ENCODE measurements around the gene TESMIN. TPM values are rescaled to one million over a fixed set of nuclear protein-coding genes. Genes with fewer than 3 reads are reported as not detected.
A peak's percentile ranks its signal among the peaks of the same experiment; 100 is the strongest.

Gene TESMIN
- total and polyA plus RNA-seq, 2 donors: 2.0 to 4.6 TPM

GRCh38 chr11:68690671-68691401 is 60.5 kb downstream of the TESMIN start:
- Histone ChIP-seq H3K27ac (ENCODE audit: low read depth in 1 of 2, low read length in 1 of 2) (no peak overlapping the region), H3K9me3 (ENCODE audit: control insufficient read depth in 2 of 2, insufficient read depth in 1 of 2, low read length in 1 of 2) (peaks cover 0 to 3% of the 10 kb centered on the region in 2 donors), H3K4me3 (ENCODE audit: low read length in 2 of 2) (no peak overlapping the region), H3K27me3 (ENCODE audit: control insufficient read depth in 2 of 2, insufficient read depth in 1 of 2, low read length in 1 of 2) (peaks cover 16 to 51% of the 10 kb centered on the region in 2 donors), H3K36me3 (ENCODE audit: control insufficient read depth in 2 of 2, insufficient read depth in 2 of 2, low read length in 1 of 2) (no peaks in the 10 kb centered on the region), H3K4me1 (ENCODE audit: control insufficient read depth in 2 of 2, insufficient read depth in 2 of 2, low read length in 2 of 2) (peaks cover 0 to 8% of the 10 kb centered on the region in 2 donors)
- DNase-seq (ENCODE audit: low read depth in 6 of 9, low spot score in 9 of 9): peak in 4 of 9 donors; percentile 14 to 54 (median 16)
- WGBS: 27% methylated on average over 16 of the region's 16 CpGs

GRCh38 chr11:68689737-68690625 is 61.3 kb downstream of the TESMIN start:
- Histone ChIP-seq H3K36me3 (ENCODE audit: control insufficient read depth in 2 of 2, insufficient read depth in 2 of 2, low read length in 1 of 2) (no peaks in the 10 kb centered on the region), H3K27ac (ENCODE audit: low read depth in 1 of 2, low read length in 1 of 2) (no peak overlapping the region), H3K4me3 (ENCODE audit: low read length in 2 of 2) (no peak overlapping the region), H3K9me3 (ENCODE audit: control insufficient read depth in 2 of 2, insufficient read depth in 1 of 2, low read length in 1 of 2) (peaks cover 0 to 1% of the 10 kb centered on the region in 2 donors), H3K27me3 (ENCODE audit: control insufficient read depth in 2 of 2, insufficient read depth in 1 of 2, low read length in 1 of 2) (peaks cover 25 to 57% of the 10 kb centered on the region in 2 donors), H3K4me1 (ENCODE audit: control insufficient read depth in 2 of 2, insufficient read depth in 2 of 2, low read length in 2 of 2) (peaks cover 0 to 8% of the 10 kb centered on the region in 2 donors)
- no peak for DNase-seq (ENCODE audit: low read depth in 6 of 9, low spot score in 9 of 9)
- WGBS: 74% methylated on average over 14 of the region's 14 CpGs

GRCh38 chr11:68688881-68689280 is 62.4 kb downstream of the TESMIN start:
- H3K27me3 ChIP-seq (ENCODE audit: control insufficient read depth in 2 of 2, insufficient read depth in 1 of 2, low read length in 1 of 2): peaks cover 35 to 68% of the 10 kb centered on the region in 2 donors
- H3K36me3 ChIP-seq (ENCODE audit: control insufficient read depth in 2 of 2, insufficient read depth in 2 of 2, low read length in 1 of 2): no peaks in the 10 kb centered on the region

DNA sequence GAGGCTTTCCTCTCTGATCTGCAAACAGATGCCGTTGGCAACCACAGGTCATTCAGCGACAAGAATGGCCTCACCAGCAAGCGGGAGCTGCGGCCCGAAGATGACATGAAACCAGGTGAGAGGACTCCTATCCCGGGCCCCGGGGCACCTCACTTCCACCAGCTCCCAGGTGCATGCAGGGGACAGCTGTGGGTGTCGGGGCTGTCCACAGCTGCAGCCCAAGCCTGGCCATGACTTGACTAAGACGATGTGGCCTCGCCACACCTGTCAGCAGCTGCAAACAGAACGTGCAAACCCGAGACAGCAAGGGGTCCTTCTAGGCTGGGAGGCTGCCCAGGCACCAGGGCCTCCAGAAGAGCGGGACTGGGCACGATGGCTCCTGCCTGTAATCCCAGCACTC is 63.3 kb downstream of the TESMIN start:
- DNase-seq (ENCODE audit: low read depth in 6 of 9, low spot score in 9 of 9): no peak
- Histone ChIP-seq H3K27me3 (ENCODE audit: control insufficient read depth in 2 of 2, insufficient read depth in 1 of 2, low read length in 1 of 2) (peaks cover 44 to 77% of the 10 kb centered on the region in 2 donors), H3K27ac (ENCODE audit: low read depth in 1 of 2, low read length in 1 of 2) (no peak overlapping the region), H3K4me3 (ENCODE audit: low read length in 2 of 2) (no peak overlapping the region), H3K4me1 (ENCODE audit: control insufficient read depth in 2 of 2, insufficient read depth in 2 of 2, low read length in 2 of 2) (peaks cover 0 to 8% of the 10 kb centered on the region in 2 donors), H3K36me3 (ENCODE audit: control insufficient read depth in 2 of 2, insufficient read depth in 2 of 2, low read length in 1 of 2) (no peaks in the 10 kb centered on the region), H3K9me3 (ENCODE audit: control insufficient read depth in 2 of 2, insufficient read depth in 1 of 2, low read length in 1 of 2) (peaks cover 0 to 1% of the 10 kb centered on the region in 2 donors)
- WGBS: 94% methylated on average over 14 of the region's 14 CpGs

More at GRCh38 chr11:68688881-68689280, 62.4 kb downstream of the TESMIN start:
- Histone ChIP-seq H3K4me1 (ENCODE audit: control insufficient read depth in 2 of 2, insufficient read depth in 2 of 2, low read length in 2 of 2) (peaks cover 0 to 8% of the 10 kb centered on the region in 2 donors), H3K27ac (ENCODE audit: low read depth in 1 of 2, low read length in 1 of 2) (no peak overlapping the region), H3K4me3 (ENCODE audit: low read length in 2 of 2) (no peak overlapping the region), H3K9me3 (ENCODE audit: control insufficient read depth in 2 of 2, insufficient read depth in 1 of 2, low read length in 1 of 2) (peaks cover 0 to 1% of the 10 kb centered on the region in 2 donors)
- DNase-seq (ENCODE audit: low read depth in 6 of 9, low spot score in 9 of 9): no peak
- 95% methylated on average over 12 of the region's 12 CpGs for WGBS

GRCh38 chr11:68687311-68687710 is 64.0 kb downstream of the TESMIN start:
- Histone ChIP-seq H3K36me3 (ENCODE audit: control insufficient read depth in 2 of 2, insufficient read depth in 2 of 2, low read length in 1 of 2) (no peaks in the 10 kb centered on the region), H3K27me3 (ENCODE audit: control insufficient read depth in 2 of 2, insufficient read depth in 1 of 2, low read length in 1 of 2) (peaks cover 48 to 83% of the 10 kb centered on the region in 2 donors), H3K27ac (ENCODE audit: low read depth in 1 of 2, low read length in 1 of 2) (no peak overlapping the region), H3K4me3 (ENCODE audit: low read length in 2 of 2) (no peak overlapping the region), H3K4me1 (ENCODE audit: control insufficient read depth in 2 of 2, insufficient read depth in 2 of 2, low read length in 2 of 2) (peaks cover 0 to 8% of the 10 kb centered on the region in 2 donors), H3K9me3 (ENCODE audit: control insufficient read depth in 2 of 2, insufficient read depth in 1 of 2, low read length in 1 of 2) (peaks cover 0 to 1% of the 10 kb centered on the region in 2 donors)
- WGBS: 83% methylated on average over 9 of the region's 9 CpGs
- no peak for DNase-seq (ENCODE audit: low read depth in 6 of 9, low spot score in 9 of 9)

DNA sequence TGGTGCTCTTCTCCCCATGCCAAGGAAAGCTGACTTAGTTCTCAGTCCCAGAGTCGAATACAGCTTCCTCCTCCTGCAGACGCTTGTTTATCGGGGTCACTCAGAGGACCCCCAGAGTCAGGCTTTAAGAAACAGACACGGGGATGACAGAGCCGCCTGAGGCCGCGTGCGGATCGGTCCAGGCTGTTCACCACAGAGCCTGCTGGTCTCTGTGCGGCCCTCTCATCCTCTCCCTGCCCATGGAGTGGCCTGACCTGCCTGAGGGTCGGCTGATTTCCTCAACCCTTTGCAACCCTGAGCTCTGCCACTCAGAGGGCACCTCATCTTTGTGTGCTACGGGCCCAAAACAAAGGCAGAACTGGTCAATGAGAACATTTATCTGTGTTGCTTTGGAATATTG is 64.8 kb downstream of the TESMIN start:
- Histone ChIP-seq H3K9me3 (ENCODE audit: control insufficient read depth in 2 of 2, insufficient read depth in 1 of 2, low read length in 1 of 2) (peaks cover 0 to 1% of the 10 kb centered on the region in 2 donors), H3K36me3 (ENCODE audit: control insufficient read depth in 2 of 2, insufficient read depth in 2 of 2, low read length in 1 of 2) (no peaks in the 10 kb centered on the region), H3K27me3 (ENCODE audit: control insufficient read depth in 2 of 2, insufficient read depth in 1 of 2, low read length in 1 of 2) (peaks cover 48 to 91% of the 10 kb centered on the region in 2 donors), H3K4me3 (ENCODE audit: low read length in 2 of 2) (no peak overlapping the region), H3K27ac (ENCODE audit: low read depth in 1 of 2, low read length in 1 of 2) (no peak overlapping the region), H3K4me1 (ENCODE audit: control insufficient read depth in 2 of 2, insufficient read depth in 2 of 2, low read length in 2 of 2) (peaks cover 0 to 8% of the 10 kb centered on the region in 2 donors)
- DNase-seq (ENCODE audit: low read depth in 6 of 9, low spot score in 9 of 9): no peak
- WGBS: 85% methylated on average over 12 of the region's 12 CpGs

- H3K27me3 ChIP-seq (ENCODE audit: control insufficient read depth in 2 of 2, insufficient read depth in 1 of 2, low read length in 1 of 2): peaks cover 48 to 92% of the 10 kb centered on the region in 2 donors
- WGBS: 98% methylated on average over 18 of the region's 18 CpGs
- DNase-seq (ENCODE audit: low read depth in 6 of 9, low spot score in 9 of 9): no peak
- H3K4me3 ChIP-seq (ENCODE audit: low read length in 2 of 2): no peak overlapping the region
- H3K4me1 ChIP-seq (ENCODE audit: control insufficient read depth in 2 of 2, insufficient read depth in 2 of 2, low read length in 2 of 2): peaks cover 0 to 7% of the 10 kb centered on the region in 2 donors
- H3K9me3 ChIP-seq (ENCODE audit: control insufficient read depth in 2 of 2, insufficient read depth in 1 of 2, low read length in 1 of 2): peaks cover 0 to 1% of the 10 kb centered on the region in 2 donors
- no peaks in the 10 kb centered on the region for H3K36me3 ChIP-seq (ENCODE audit: control insufficient read depth in 2 of 2, insufficient read depth in 2 of 2, low read length in 1 of 2)
- no peak overlapping the region for H3K27ac ChIP-seq (ENCODE audit: low read depth in 1 of 2, low read length in 1 of 2)
These were observed 65.5 kb downstream of the TESMIN start for GRCh38 chr11:68685656-68686380.

DNA sequence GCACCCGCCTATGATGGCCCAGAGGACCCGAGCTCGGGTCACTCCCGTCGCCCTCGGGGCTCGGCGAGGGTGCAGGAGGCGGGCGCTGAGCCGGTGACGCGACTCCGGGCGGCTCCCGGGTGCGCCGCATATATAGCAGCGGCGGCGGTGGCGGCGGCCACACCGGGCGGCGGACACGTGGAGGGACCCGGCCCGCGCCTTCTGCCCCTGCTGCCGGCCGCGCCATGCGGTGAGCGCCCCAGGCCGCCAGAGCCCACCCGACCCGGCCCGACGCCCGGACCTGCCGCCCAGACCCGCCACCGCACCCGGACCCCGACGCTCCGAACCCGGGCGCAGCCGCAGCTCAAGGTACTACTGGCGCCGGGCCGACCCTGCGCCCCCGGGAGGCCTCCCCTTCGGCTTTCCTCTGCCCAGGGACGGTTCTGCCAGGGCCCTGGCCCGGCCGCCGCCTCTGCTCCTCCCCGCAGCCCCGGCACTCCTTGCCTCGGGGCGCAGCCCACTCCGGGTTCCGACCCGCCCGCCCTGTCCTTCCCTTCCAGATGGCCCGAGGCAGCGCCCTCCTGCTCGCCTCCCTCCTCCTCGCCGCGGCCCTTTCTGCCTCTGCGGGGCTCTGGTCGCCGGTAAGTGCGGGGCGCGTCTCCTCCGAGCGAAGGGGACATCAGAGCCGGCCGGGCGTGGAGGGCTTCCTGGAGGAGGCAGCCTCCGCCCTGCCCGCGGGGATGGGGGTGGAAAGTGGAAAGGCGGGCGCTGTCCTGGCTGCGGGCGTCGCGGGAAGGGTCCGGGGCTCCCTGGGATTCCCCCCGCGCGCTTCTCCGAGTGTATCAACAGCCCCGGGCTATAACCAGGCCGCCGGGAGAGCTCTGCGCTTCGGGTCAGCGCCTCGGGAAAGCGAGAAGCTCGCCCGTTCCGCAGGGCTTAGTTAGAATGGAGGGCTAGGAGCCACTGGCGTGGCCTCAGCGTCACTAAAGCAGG is 66.6 kb downstream of the TESMIN start, which contains the start of gene GAL:
GAL (plus strand) TSS at position 160 of the 972 bp plus-strand sequence; CDS start at position 540, 380 bp downstream.
- no peaks in the 10 kb centered on the region for H3K36me3 ChIP-seq (ENCODE audit: control insufficient read depth in 2 of 2, insufficient read depth in 2 of 2, low read length in 1 of 2)
- 5% methylated on average over 113 of the region's 113 CpGs for WGBS
- H3K4me1 ChIP-seq (ENCODE audit: control insufficient read depth in 2 of 2, insufficient read depth in 2 of 2, low read length in 2 of 2): no peaks in the 10 kb centered on the region
- H3K4me3 ChIP-seq (ENCODE audit: low read length in 2 of 2): peak within 1 kb of the TSS in 1 of 2 donors; percentile 24
- peaks cover 46 to 81% of the 10 kb centered on the region in 2 donors for H3K27me3 ChIP-seq (ENCODE audit: control insufficient read depth in 2 of 2, insufficient read depth in 1 of 2, low read length in 1 of 2)
- no peak within 1 kb of the TSS for H3K27ac ChIP-seq (ENCODE audit: low read depth in 1 of 2, low read length in 1 of 2)
- peaks cover 0 to 1% of the 10 kb centered on the region in 2 donors for H3K9me3 ChIP-seq (ENCODE audit: control insufficient read depth in 2 of 2, insufficient read depth in 1 of 2, low read length in 1 of 2)
- DNase-seq (ENCODE audit: low read depth in 6 of 9, low spot score in 9 of 9): no peak
